Endothelial cell of umbilical vein (primary cell): ENCODE data around the gene MFAP4. TPM values are rescaled to one million over a fixed set of nuclear protein-coding genes. Genes with fewer than 3 reads are reported as not detected.

ENCODE experiments used
- BruUV-seq: library from RNA; stranded (reverse); fragments of 400-500 nt; replicated peaks from 2 replicates; lab custom pipeline; 2021; lab: Mats Ljungman, UMichigan
- CTCF ChIA-PET: fragments of 300-600, 350-600 bp; sonication (Branson Sonifier 250); formaldehyde crosslinking; loops from one replicate; lab custom pipeline; 2021; ENCODE audit warnings: antibody characterized with exemption, inconsistent platforms; lab: Charles Lee
- POLR2A ChIA-PET: fragments of 300-600, 350-600 bp; sonication (Branson Sonifier 250); formaldehyde crosslinking; loops from one replicate; lab custom pipeline; 2021; ENCODE audit warnings: antibody characterized with exemption, inconsistent platforms; lab: Charles Lee
- DNase-seq: peaks from one replicate; pipeline ENCODE4 v3.0.0-alpha.2; 2011; ENCODE audit warnings: low read depth, low spot score
- FAIRE-seq: peaks from 2 replicates; lab custom pipeline; 2011; peaks lifted over from hg19 to GRCh38; lab: Jason Lieb, UNC
- H2AFZ ChIP-seq: 2 replicates; pipeline ENCODE4 v1.6.0; 2012; ENCODE audit warnings: low read depth, low read length, control low read depth, inconsistent platforms
- H3K27ac ChIP-seq: 2 replicates; pipeline ENCODE4 v1.5.1; 2011; ENCODE audit warnings: low read depth, mild to moderate bottlenecking, control low read depth, low read length, moderate library complexity; ENCODE audit not compliant: insufficient read depth
- H3K27me3 ChIP-seq, 2 experiments: 2 replicates each; pipeline versions ENCODE4 v1.6.0 to v1.6.1; 2011; ENCODE audit warnings: low read length in 2 of 2, mixed read lengths in 1 of 2; ENCODE audit not compliant: control insufficient read depth in 2 of 2, insufficient read depth in 2 of 2
- H3K36me3 ChIP-seq, 2 experiments: 2 replicates in 1 of 2; 3 replicates in 1 of 2; pipeline ENCODE4 v1.5.1; 2011; ENCODE audit warnings: low read length in 2 of 2, mild to moderate bottlenecking in 1 of 2, moderate library complexity in 1 of 2; ENCODE audit not compliant: control insufficient read depth in 2 of 2, insufficient read depth in 2 of 2; ENCODE audit errors: extremely low read depth in 1 of 2
- H3K4me1 ChIP-seq: 3 replicates; pipeline ENCODE4 v1.5.1; 2011; ENCODE audit warnings: mild to moderate bottlenecking, low read length; ENCODE audit not compliant: control insufficient read depth, insufficient read depth; ENCODE audit errors: extremely low read depth
- H3K4me2 ChIP-seq: 2 replicates; pipeline ENCODE4 v1.6.1; 2011; ENCODE audit warnings: low read length, control low read depth, mixed read lengths; ENCODE audit not compliant: insufficient read depth
- H3K4me3 ChIP-seq, 3 experiments: fragments of 200-600 bp in 1 of 3; sonication (generic), shearing (Covaris generic) in 1 of 3; replicated peaks in 1 of 3; 2 replicates each; pipeline ENCODE4 v1.5.1; 2011 to 2016; ENCODE audit warnings: control low read depth in 3 of 3, low read length in 3 of 3, mild to moderate bottlenecking in 2 of 3, inconsistent platforms in 1 of 3, low read depth in 1 of 3, moderate library complexity in 1 of 3; ENCODE audit not compliant: insufficient read depth in 1 of 3
- H3K79me2 ChIP-seq: 2 replicates; pipeline ENCODE4 v1.6.0; 2012; ENCODE audit warnings: low read length, inconsistent platforms; ENCODE audit not compliant: control insufficient read depth, insufficient read depth
- H3K9ac ChIP-seq: replicated peaks from 2 replicates; pipeline ENCODE3; 2011; ENCODE audit warnings: low read length, control low read depth; ENCODE audit not compliant: insufficient read depth; ENCODE audit errors: extremely low read depth
- H3K9me1 ChIP-seq: replicated peaks from 3 replicates; pipeline ENCODE4 v1.6.0; 2011; ENCODE audit warnings: mild to moderate bottlenecking, low read length; ENCODE audit not compliant: control insufficient read depth, insufficient read depth; ENCODE audit errors: extremely low read depth
- H3K9me3 ChIP-seq: replicated peaks from 2 replicates; pipeline ENCODE4 v1.5.1; 2012; ENCODE audit warnings: low read length, inconsistent platforms; ENCODE audit not compliant: control insufficient read depth, insufficient read depth
- H4K20me1 ChIP-seq: replicated peaks from 2 replicates; pipeline ENCODE3; 2011; ENCODE audit warnings: mild to moderate bottlenecking, low read length; ENCODE audit not compliant: control insufficient read depth, insufficient read depth; ENCODE audit errors: extremely low read depth
- EZH2 ChIP-seq: IDR thresholded peaks from 2 replicates; pipeline ENCODE4 v1.6.1; 2012; ENCODE audit warnings: borderline replicate concordance, low read depth, mild to moderate bottlenecking, moderate library complexity, low read length, inconsistent platforms; ENCODE audit not compliant: severe bottlenecking
- FOS ChIP-seq: IDR thresholded peaks from 2 replicates; pipeline ENCODE4 v1.6.1; 2011; ENCODE audit warnings: mild to moderate bottlenecking, low read length, moderate library complexity, borderline replicate concordance; ENCODE audit not compliant: insufficient read depth
- JUN ChIP-seq: IDR thresholded peaks from 2 replicates; pipeline ENCODE4 v1.6.1; 2011; ENCODE audit warnings: borderline replicate concordance, low read depth; ENCODE audit not compliant: insufficient read length, insufficient read depth
- MYC ChIP-seq: IDR thresholded peaks from one replicate; pipeline ENCODE4 v1.6.1; 2011; ENCODE audit warnings: mild to moderate bottlenecking, low read depth, low read length
- POLR2A ChIP-seq: IDR thresholded peaks from 2 replicates; pipeline ENCODE4 v1.6.1; 2012; ENCODE audit warnings: low read depth, mild to moderate bottlenecking, control low read depth, low read length
- POLR2AphosphoS5 ChIP-seq: IDR thresholded peaks from 2 replicates; pipeline ENCODE4 v1.6.1; 2012; ENCODE audit warnings: low read depth, mild to moderate bottlenecking, control low read depth, low read length, moderate library complexity; ENCODE audit not compliant: insufficient read depth
- dilution Hi-C: fragments of 300-500 bp; cut with MboI; formaldehyde crosslinking; loops from one replicate; pipeline ENCODE4 v1.15.0; 2019; ENCODE audit warnings: low sequenced_read_pairs; ENCODE audit not compliant: extremely low pct_ligation_motif_present
- intact Hi-C: fragments of 100-400 bp; cut with micrococcal nuclease; formaldehyde crosslinking; loops from one replicate; pipeline ENCODE4 v1.10.0; 2022
- polyA plus RNA-seq, 4 experiments: library from polyadenylated mRNA; depleted of rRNA in 3 of 4; stranded (reverse) in 3 of 4; unstranded in 1 of 4; fragments of >200 nt; gene quantifications; 2 replicates each; pipeline versions ENCODE4 v1.2.1 to v1.2.3, GENCODE V29; 2011 to 2012; ENCODE audit warnings: missing spikeins in 1 of 4
- total RNA-seq: library from RNA; stranded (reverse); gene quantifications from 2 replicates; pipeline ENCODE4 v1.2.3, GENCODE V29; 2021

MFAP4 gene
- total and polyA plus RNA-seq, 2 donors (not counting 3 experiments of a cell fraction or from before 2014, with no cell fraction given), result not detected

DNA sequence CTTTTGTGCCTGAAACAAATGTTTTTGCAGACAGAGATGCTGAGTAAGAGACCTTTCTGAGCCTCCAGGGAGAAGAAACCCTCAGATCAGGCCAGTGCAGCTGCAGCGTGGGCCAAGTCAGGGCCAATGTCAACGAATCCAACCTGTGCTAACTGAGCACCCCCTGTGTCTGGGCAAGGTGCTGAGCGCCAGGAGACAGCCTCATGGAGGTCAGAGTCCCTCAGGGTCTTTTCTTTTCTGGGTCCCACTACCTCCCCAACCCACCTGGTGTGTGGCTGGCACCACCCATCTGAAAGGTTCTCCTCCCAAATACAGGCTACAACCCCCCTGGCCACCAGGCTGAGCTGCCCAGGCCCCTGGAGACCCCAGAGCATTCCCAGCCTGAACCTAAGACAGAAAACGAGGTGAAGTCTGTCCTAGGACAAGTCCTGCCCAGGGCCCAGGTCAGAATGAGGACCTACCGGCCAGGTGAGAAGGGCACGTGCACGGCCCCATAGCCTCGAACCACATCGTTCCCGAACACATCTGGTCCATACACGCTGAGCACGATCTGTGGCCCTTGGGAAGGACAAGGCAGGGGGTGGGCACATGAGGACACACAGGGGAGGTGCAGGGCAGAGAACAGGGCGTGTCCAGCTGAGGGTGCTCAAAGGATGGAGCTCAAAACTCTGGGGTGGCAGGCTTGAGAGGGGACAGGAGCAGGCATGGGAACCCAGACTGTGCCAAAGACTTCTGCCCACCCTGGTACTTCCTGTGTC is 39.5 kb downstream of the MFAP4 start:
- H3K36me3 ChIP-seq, result no peaks in the 10 kb centered on the region
- H3K4me3 ChIP-seq, result no peak overlapping the region
- CTCF ChIA-PET, result interaction anchor here (0.7 to 2.3 kb wide), 3 partner anchors 10 to 415 kb away, joined by 3 to 13 read pairs (median 4); no protein-coding TSS in a partner anchor
- H3K9ac ChIP-seq, result no peak overlapping the region
- H3K9me3 ChIP-seq, result no peaks in the 10 kb centered on the region
- H3K4me2 ChIP-seq, result no peak overlapping the region
- no peak for TF ChIP-seq FOS
- no peak for TF ChIP-seq EZH2
- no peak for TF ChIP-seq POLR2AphosphoS5
- TF ChIP-seq POLR2A, result no peak
- no peak for TF ChIP-seq JUN
- no peak for TF ChIP-seq MYC
- intact Hi-C loops, result loop anchor here (5.0 kb wide), 1 partner anchor 35 kb away; no protein-coding TSS in a partner anchor
- no peaks in the 10 kb centered on the region for H3K9me1 ChIP-seq
- POLR2A ChIA-PET, result no interaction called here
- FAIRE-seq (no peak), DNase-seq (no peak)
- dilution Hi-C loops, result no loop called here
- no peaks in the 10 kb centered on the region for H3K79me2 ChIP-seq
- no peak overlapping the region for H3K27ac ChIP-seq
- H4K20me1 ChIP-seq, result no peaks in the 10 kb centered on the region
- no peak overlapping the region for H2AFZ ChIP-seq
- peaks cover 8% of the 10 kb centered on the region for H3K4me1 ChIP-seq
- BruUV-seq, result no TSS peak
- no peaks in the 10 kb centered on the region for H3K27me3 ChIP-seq
